AG09309 (cell line): Measurements from ENCODE around the gene TNNI3K.
"Not testable (repeated sequence)": the region's sequence is repeated elsewhere in the genome, so short reads cannot be mapped to it uniquely, and the experiment has no call there.

Experiments
- DNase-seq: peaks from one replicate; pipeline ENCODE4 v3.0.0-alpha.2; 2010; ENCODE audit warnings: low read depth
- H3K4me3 ChIP-seq: 2 replicates; pipeline ENCODE4 v1.5.1; 2011; ENCODE audit warnings: mild to moderate bottlenecking, low read depth, low read length, moderate library complexity; ENCODE audit not compliant: control insufficient read depth
- CTCF ChIP-seq: IDR thresholded peaks from 2 replicates; pipeline ENCODE4 v1.5.1; 2011; ENCODE audit warnings: mild to moderate bottlenecking, low read depth, low read length, inconsistent platforms; ENCODE audit not compliant: insufficient read depth, control insufficient read depth; ENCODE audit errors: missing control alignments

The TNNI3K gene

GRCh38 chr1:74245168-74245772 is 10.1 kb downstream of the TNNI3K start:
- no peak overlapping the region for H3K4me3 ChIP-seq
- no peak for TF ChIP-seq CTCF
- DNase-seq: no peak

DNA sequence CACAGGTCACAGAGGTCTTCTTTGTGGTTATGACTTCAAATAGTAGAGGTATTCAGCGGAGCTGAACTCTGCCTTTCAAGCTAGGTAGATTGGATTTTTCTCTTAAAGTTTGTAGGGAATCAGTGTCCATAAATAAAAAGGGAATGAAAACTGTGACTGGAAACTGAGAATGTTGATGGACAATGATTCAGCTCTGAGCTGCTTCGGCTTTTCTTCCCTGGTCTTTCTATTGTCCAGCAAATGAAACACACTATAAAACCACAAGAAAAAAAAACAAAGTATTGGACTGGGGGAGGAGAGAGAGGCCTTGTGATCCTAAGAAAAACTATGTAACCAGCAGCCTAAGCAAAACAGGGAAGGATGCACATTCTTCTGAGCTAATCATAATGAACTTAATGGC is 11.1 kb downstream of the TNNI3K start:
- no peak overlapping the region for H3K4me3 ChIP-seq
- DNase-seq: no peak
- TF ChIP-seq CTCF: no peak

- TF ChIP-seq CTCF: no peak
- H3K4me3 ChIP-seq: no peak overlapping the region
- no peak for DNase-seq
These were observed 12.8 kb downstream of the TNNI3K start for GRCh38 chr1:74247881-74248528.

DNA sequence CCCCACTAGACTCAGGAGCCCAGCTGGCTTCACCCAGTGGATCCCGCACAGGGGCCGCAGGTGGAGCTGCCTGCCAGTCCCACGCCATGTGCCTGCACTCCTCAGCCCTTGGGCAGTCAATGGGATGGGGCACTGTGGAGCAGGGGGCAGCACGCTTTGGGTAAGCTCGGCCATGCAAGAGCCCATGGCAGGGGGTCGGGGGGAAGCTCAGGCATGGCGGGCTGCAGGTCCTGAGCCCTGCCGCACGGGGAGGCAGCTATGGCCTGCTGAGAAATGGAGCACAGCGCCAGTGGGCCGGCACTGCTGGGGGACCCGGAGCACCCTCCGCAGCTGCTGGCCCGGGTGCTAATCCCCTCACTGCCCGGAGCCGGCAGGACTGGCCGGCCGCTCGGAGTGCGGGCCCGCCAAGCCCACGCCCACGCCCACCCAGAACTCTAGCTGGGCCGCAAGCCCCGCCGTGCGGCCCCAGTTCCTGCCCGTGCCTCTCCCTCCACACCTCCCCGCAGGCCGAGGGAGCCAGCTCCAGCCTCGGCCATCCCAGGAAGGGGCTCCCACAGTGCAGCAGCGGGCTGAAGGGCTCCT is 18.1 kb downstream of the TNNI3K start:
- not testable (repeated sequence) for DNase-seq, H3K4me3 ChIP-seq

GRCh38 chr1:74266001-74266400 is 30.8 kb downstream of the TNNI3K start:
- no peak for DNase-seq
- no peak overlapping the region for H3K4me3 ChIP-seq
- TF ChIP-seq CTCF: no peak

GRCh38 chr1:74271503-74271902 is 36.3 kb downstream of the TNNI3K start:
- no peak for DNase-seq
- TF ChIP-seq CTCF: no peak
- no peak overlapping the region for H3K4me3 ChIP-seq

DNA sequence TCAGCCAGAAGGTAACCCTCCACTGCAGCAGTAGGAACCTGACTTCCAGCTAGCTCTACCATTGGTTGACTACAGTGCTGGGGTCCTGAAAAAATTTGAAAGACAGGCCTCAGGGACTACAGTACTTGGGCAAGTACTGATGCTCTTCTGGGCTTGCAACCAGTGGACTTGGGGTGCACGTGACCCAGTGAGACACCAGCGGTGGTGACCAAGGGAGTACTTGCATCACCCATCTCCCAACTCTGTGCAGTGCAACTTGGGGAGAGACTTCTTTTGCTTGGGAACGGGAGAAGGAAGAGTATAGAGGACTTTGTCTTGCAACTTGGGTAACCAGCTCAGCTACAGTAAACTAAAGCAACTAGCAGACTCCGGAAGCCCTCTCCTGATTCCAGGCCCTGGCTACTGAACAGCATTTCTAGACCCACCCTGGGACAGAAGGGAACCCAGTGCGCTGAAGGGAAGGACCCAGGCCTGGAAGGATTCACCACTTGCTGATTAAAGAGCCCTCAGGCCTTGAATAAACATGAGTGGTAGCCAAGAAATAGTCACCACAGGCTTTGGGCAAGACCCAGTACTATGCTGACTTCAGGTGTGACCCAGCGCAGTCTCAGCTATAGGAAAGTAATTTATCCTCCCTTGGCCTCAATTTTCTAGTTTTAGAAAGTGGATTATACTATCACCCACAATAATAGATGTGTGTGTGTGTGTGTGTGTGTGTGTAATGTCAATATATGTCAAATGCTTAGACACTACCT is 45.6 kb downstream of the TNNI3K start:
- TF ChIP-seq CTCF: no peak
- H3K4me3 ChIP-seq: no peak overlapping the region
- DNase-seq: no peak
